PFSK-1 (cell line): ENCODE measurements around the gene MEF2C.

Source experiments
- FOXP2 ChIP-seq: optimal IDR thresholded peaks from 2 replicates; pipeline ENCODE3; 2011; ENCODE audit warnings: borderline replicate concordance, control low read depth, inconsistent platforms; ENCODE audit not compliant: insufficient read depth; ENCODE audit errors: extremely low read length, extremely low read depth
- POLR2AphosphoS5 ChIP-seq: IDR thresholded peaks from 2 replicates; pipeline ENCODE4 v1.6.1; 2012; ENCODE audit warnings: low read depth, mild to moderate bottlenecking, control low read depth, low read length, moderate library complexity
- REST ChIP-seq, 2 experiments: IDR thresholded peaks; 2 replicates each; pipeline versions ENCODE4 v1.6.1 to v1.8.0; 2011 to 2012; ENCODE audit warnings: low read depth in 2 of 2, low read length in 2 of 2, control low read depth in 1 of 2, inconsistent platforms in 1 of 2, mild to moderate bottlenecking in 1 of 2, moderate library complexity in 1 of 2; ENCODE audit not compliant: insufficient read depth in 1 of 2
- SIN3A ChIP-seq: IDR thresholded peaks from 2 replicates; pipeline ENCODE4 v1.6.1; 2012; ENCODE audit warnings: mild to moderate bottlenecking, low read length, moderate library complexity, borderline replicate concordance; ENCODE audit not compliant: insufficient read depth
- TAF1 ChIP-seq: IDR thresholded peaks from 2 replicates; pipeline ENCODE4 v1.6.1; 2012; ENCODE audit warnings: low read length, control low read depth, borderline replicate concordance; ENCODE audit not compliant: insufficient read depth

- TF ChIP-seq TAF1 (no peak), REST (IDR thresholded peaks at IDR 0.05; ENCODE audit: insufficient read depth in 1 of 2, low read depth in 2 of 2, low read length in 2 of 2) (no peak), POLR2AphosphoS5 (no peak), SIN3A (no peak), FOXP2 (no peak)
Observed at GRCh38 chr5:88847420-88847819, 35.6 kb downstream of the MEF2C start.
